Activated CD4-positive, alpha-beta T cell treated with anti-CD3 and anti-CD28 coated beads for 36 hours (primary cell): ENCODE measurements around the gene CAPZB. TPM values are rescaled to one million over a fixed set of nuclear protein-coding genes. Genes with fewer than 3 reads are reported as not detected.
A peak's percentile ranks its signal among the peaks of the same experiment; 100 is the strongest.
"Not testable (repeated sequence)": the region's sequence is repeated elsewhere in the genome, so short reads cannot be mapped to it uniquely, and the experiment has no call there.

Experiments used
- ATAC-seq: fragments of 200-7000 bp; cut with Tn5 transposase; one replicate; pipeline ENCODE4 v1.10.0; 2021; ENCODE audit warnings: mild to moderate bottlenecking, moderate library complexity
- CTCF ChIA-PET: fragments of 350-600 bp; sonication (Branson Sonifier 250); formaldehyde crosslinking; loops from one replicate; lab custom pipeline; 2021; ENCODE audit warnings: antibody characterized with exemption; lab: Charles Lee
- POLR2A ChIA-PET: fragments of 350-600 bp; sonication (Branson Sonifier 250); formaldehyde crosslinking; loops from one replicate; lab custom pipeline; 2021; ENCODE audit warnings: antibody characterized with exemption, inconsistent platforms; lab: Charles Lee
- DNase-seq: peaks from one replicate; pipeline ENCODE4 v3.0.0-alpha.2; 2020
- H3K27ac Mint-ChIP-seq: one replicate; pipeline ENCODE4 v1.8.0; 2021; ENCODE audit warnings: mixed read lengths
- H3K27me3 Mint-ChIP-seq: one replicate; pipeline ENCODE4 v1.8.0; 2021; ENCODE audit warnings: mixed read lengths
- H3K36me3 Mint-ChIP-seq: one replicate; pipeline ENCODE4 v1.8.0; 2021; ENCODE audit warnings: low read depth, mixed read lengths
- H3K4me1 Mint-ChIP-seq: one replicate; pipeline ENCODE4 v1.8.0; 2021; ENCODE audit warnings: mixed read lengths
- H3K4me3 Mint-ChIP-seq: one replicate; pipeline ENCODE4 v1.8.0; 2021; ENCODE audit warnings: mild to moderate bottlenecking, moderate library complexity, mixed read lengths
- H3K9me3 Mint-ChIP-seq: one replicate; pipeline ENCODE4 v1.8.0; 2021; ENCODE audit warnings: low read depth, mixed read lengths
- intact Hi-C, 2 experiments: fragments of 100-400 bp; cut with DNase I in 1 of 2; cut with micrococcal nuclease in 1 of 2; formaldehyde crosslinking; loops; one replicate each; pipeline versions ENCODE4 v1.14.2 to v1.15.1; 2022 to 2024; cut with DNase I, micrococcal nuclease
- total RNA-seq, 2 experiments: library from RNA; stranded (reverse); gene quantifications; one replicate each; pipeline ENCODE4 v1.2.3, GENCODE V29; 2021

The CAPZB gene
- total RNA-seq = 100 to 1,000 TPM; 320 to 346 TPM

GRCh38 chr1:19485362-19486187 is at the start of gene CAPZB:
Gene CAPZB (minus strand): TSS chr1:19485539. CDS start chr1:19485438, 101 bp downstream.
- intact Hi-C loops = loop anchor here (1.0 to 5.0 kb wide), 15 partner anchors 16 to 533 kb away; partner anchors contain the start of genes AKR7A2 (in 1 of the 2), EMC1 (in 1 of the 2), MRTO4 (in 1 of the 2) and NBL1 (in 1 of the 2)

GRCh38 chr1:19534281-19534680 is 48.9 kb upstream of the CAPZB start:
- Mint-ChIP-seq H3K4me3 (no peak overlapping the region), H3K27ac (no peak overlapping the region), H3K4me1 (peaks cover 3% of the 10 kb centered on the region), H3K27me3 (no peaks in the 10 kb centered on the region), H3K9me3 (peaks cover 7% of the 10 kb centered on the region), H3K36me3 (peaks cover 3% of the 10 kb centered on the region)
- ChIA-PET CTCF (interaction anchor here (0.7 to 1.1 kb wide), 2 partner anchors 8 to 440 kb away, joined by 3 to 4 read pairs; no protein-coding TSS in a partner anchor), POLR2A (no interaction called here)
- DNase-seq (no peak), ATAC-seq (no peak)
- intact Hi-C loops = no loop called here

More at GRCh38 chr1:19485362-19486187, at the start of gene CAPZB:
- ChIA-PET POLR2A (interaction anchor here (0.9 to 1.3 kb wide), 2 partner anchors 15 to 31 kb away, joined by 3 to 4 read pairs; no protein-coding TSS in a partner anchor), CTCF (interaction anchor here (0.5 to 3.5 kb wide), 6 partner anchors 17 to 168 kb away, joined by 3 to 22 read pairs (median 6); no protein-coding TSS in a partner anchor)
- peak; percentile 98 for DNase-seq
- Mint-ChIP-seq H3K4me1 (peaks cover 59% of the 10 kb centered on the region), H3K27me3 (no peaks in the 10 kb centered on the region), H3K27ac (peak within 1 kb of the TSS; percentile 94), H3K9me3 (no peaks in the 10 kb centered on the region), H3K36me3 (peaks cover 32% of the 10 kb centered on the region), H3K4me3 (peak within 1 kb of the TSS; percentile 96)
- ATAC-seq = peak; percentile 87

GRCh38 chr1:19533626-19534025 is 48.3 kb upstream of the CAPZB start:
- Mint-ChIP-seq H3K36me3 (peaks cover 3% of the 10 kb centered on the region), H3K9me3 (peaks cover 7% of the 10 kb centered on the region), H3K27ac (peak overlapping the region; percentile 10), H3K27me3 (no peaks in the 10 kb centered on the region), H3K4me1 (peaks cover 3% of the 10 kb centered on the region), H3K4me3 (no peak overlapping the region)
- ChIA-PET CTCF (interaction anchor here (0.8 kb wide), 1 partner anchor 93 kb away, joined by 3 read pairs; no protein-coding TSS in a partner anchor), POLR2A (no interaction called here)
- DNase-seq = no peak
- ATAC-seq = no peak
- intact Hi-C loops = no loop called here

GRCh38 chr1:19532519-19532918 is 47.2 kb upstream of the CAPZB start:
- Mint-ChIP-seq H3K36me3 (peaks cover 3% of the 10 kb centered on the region), H3K4me1 (peaks cover 3% of the 10 kb centered on the region), H3K27ac (no peak overlapping the region), H3K9me3 (peaks cover 7% of the 10 kb centered on the region), H3K27me3 (no peaks in the 10 kb centered on the region), H3K4me3 (no peak overlapping the region)
- ATAC-seq (no peak), DNase-seq (no peak)
- ChIA-PET POLR2A (no interaction called here), CTCF (interaction anchor here (0.6 kb wide), 1 partner anchor 121 kb away, joined by 3 read pairs; no protein-coding TSS in a partner anchor)
- intact Hi-C loops = no loop called here

GRCh38 chr1:19529664-19530063 is 44.3 kb upstream of the CAPZB start:
- ChIA-PET CTCF (interaction anchor here (0.6 to 0.8 kb wide), 3 partner anchors 21 to 186 kb away, joined by 3 read pairs; no protein-coding TSS in a partner anchor), POLR2A (interaction anchor here (0.5 kb wide), 1 partner anchor 106 kb away, joined by 8 read pairs; no protein-coding TSS in a partner anchor)
- ATAC-seq = no peak
- Mint-ChIP-seq H3K9me3 (peaks cover 3% of the 10 kb centered on the region), H3K27ac (no peak overlapping the region), H3K27me3 (no peaks in the 10 kb centered on the region), H3K4me1 (peaks cover 3% of the 10 kb centered on the region), H3K4me3 (no peak overlapping the region), H3K36me3 (no peaks in the 10 kb centered on the region)
- DNase-seq = no peak
- intact Hi-C loops = no loop called here

GRCh38 chr1:19528438-19528837 is 43.1 kb upstream of the CAPZB start:
- Mint-ChIP-seq H3K9me3 (peaks cover 3% of the 10 kb centered on the region), H3K4me1 (no peaks in the 10 kb centered on the region), H3K36me3 (no peaks in the 10 kb centered on the region), H3K27ac (no peak overlapping the region), H3K27me3 (no peaks in the 10 kb centered on the region), H3K4me3 (no peak overlapping the region)
- DNase-seq = no peak
- ATAC-seq = no peak
- POLR2A ChIA-PET = no interaction called here
- intact Hi-C loops = no loop called here
- CTCF ChIA-PET = interaction anchor here (0.6 to 0.7 kb wide), 2 partner anchors 30 to 714 kb away, joined by 3 read pairs; no protein-coding TSS in a partner anchor

GRCh38 chr1:19525607-19526545 is 40.5 kb upstream of the CAPZB start:
- DNase-seq (no peak), ATAC-seq (no peak)
- no peaks in the 10 kb centered on the region for H3K4me1 Mint-ChIP-seq
- H3K9me3 Mint-ChIP-seq = peaks cover 1% of the 10 kb centered on the region
- POLR2A ChIA-PET = no interaction called here
- intact Hi-C loops = no loop called here
- CTCF ChIA-PET = interaction anchor here (0.6 to 1.5 kb wide), 4 partner anchors 9 to 1349 kb away, joined by 3 to 4 read pairs (median 4); no protein-coding TSS in a partner anchor
- H3K36me3 Mint-ChIP-seq = no peaks in the 10 kb centered on the region
- H3K27me3 Mint-ChIP-seq = no peaks in the 10 kb centered on the region
- no peak overlapping the region for H3K4me3 Mint-ChIP-seq
- H3K27ac Mint-ChIP-seq = no peak overlapping the region

GRCh38 chr1:19524791-19525190 is 39.5 kb upstream of the CAPZB start:
- H3K27ac Mint-ChIP-seq = no peak overlapping the region
- H3K36me3 Mint-ChIP-seq = no peaks in the 10 kb centered on the region
- peaks cover 1% of the 10 kb centered on the region for H3K4me1 Mint-ChIP-seq
- DNase-seq = no peak
- no peaks in the 10 kb centered on the region for H3K9me3 Mint-ChIP-seq
- H3K4me3 Mint-ChIP-seq = no peak overlapping the region
- H3K27me3 Mint-ChIP-seq = no peaks in the 10 kb centered on the region
- intact Hi-C loops = no loop called here
- no peak for ATAC-seq
- ChIA-PET CTCF (interaction anchor here (1.2 to 1.5 kb wide), 2 partner anchors 57 to 129 kb away, joined by 3 to 4 read pairs; no protein-coding TSS in a partner anchor), POLR2A (interaction anchor here (0.6 kb wide), 2 partner anchors 134 to 270 kb away, joined by 3 to 4 read pairs; no protein-coding TSS in a partner anchor)

- intact Hi-C loops, POLR2A ChIA-PET, DNase-seq, H3K27me3 Mint-ChIP-seq, H3K9me3 Mint-ChIP-seq, ATAC-seq, H3K4me3 Mint-ChIP-seq, H3K27ac Mint-ChIP-seq, H3K4me1 Mint-ChIP-seq, H3K36me3 Mint-ChIP-seq: not testable (repeated sequence)
- CTCF ChIA-PET = interaction anchor here (1.0 kb wide), 1 partner anchor 9 kb away, joined by 3 read pairs; no protein-coding TSS in a partner anchor
These were observed 37.2 kb upstream of the CAPZB start for GRCh38 chr1:19522570-19522969.

- Mint-ChIP-seq H3K36me3 (no peaks in the 10 kb centered on the region), H3K9me3 (no peaks in the 10 kb centered on the region), H3K27ac (no peak overlapping the region), H3K27me3 (no peaks in the 10 kb centered on the region), H3K4me1 (peaks cover 8% of the 10 kb centered on the region), H3K4me3 (no peak overlapping the region)
- CTCF ChIA-PET = no interaction called here
- intact Hi-C loops = no loop called here
- POLR2A ChIA-PET = no interaction called here
- ATAC-seq (no peak), DNase-seq (no peak)
These were observed 36.1 kb upstream of the CAPZB start for GRCh38 chr1:19521411-19521810.
